GM10847 (cell line): ENCODE results near the gene RBM12.

Experiments
- POLR2A ChIP-seq: IDR thresholded peaks from 2 replicates; pipeline ENCODE4 v1.6.1; 2011; ENCODE audit not compliant: insufficient read length; ENCODE audit errors: extremely low read depth

Gene RBM12

DNA sequence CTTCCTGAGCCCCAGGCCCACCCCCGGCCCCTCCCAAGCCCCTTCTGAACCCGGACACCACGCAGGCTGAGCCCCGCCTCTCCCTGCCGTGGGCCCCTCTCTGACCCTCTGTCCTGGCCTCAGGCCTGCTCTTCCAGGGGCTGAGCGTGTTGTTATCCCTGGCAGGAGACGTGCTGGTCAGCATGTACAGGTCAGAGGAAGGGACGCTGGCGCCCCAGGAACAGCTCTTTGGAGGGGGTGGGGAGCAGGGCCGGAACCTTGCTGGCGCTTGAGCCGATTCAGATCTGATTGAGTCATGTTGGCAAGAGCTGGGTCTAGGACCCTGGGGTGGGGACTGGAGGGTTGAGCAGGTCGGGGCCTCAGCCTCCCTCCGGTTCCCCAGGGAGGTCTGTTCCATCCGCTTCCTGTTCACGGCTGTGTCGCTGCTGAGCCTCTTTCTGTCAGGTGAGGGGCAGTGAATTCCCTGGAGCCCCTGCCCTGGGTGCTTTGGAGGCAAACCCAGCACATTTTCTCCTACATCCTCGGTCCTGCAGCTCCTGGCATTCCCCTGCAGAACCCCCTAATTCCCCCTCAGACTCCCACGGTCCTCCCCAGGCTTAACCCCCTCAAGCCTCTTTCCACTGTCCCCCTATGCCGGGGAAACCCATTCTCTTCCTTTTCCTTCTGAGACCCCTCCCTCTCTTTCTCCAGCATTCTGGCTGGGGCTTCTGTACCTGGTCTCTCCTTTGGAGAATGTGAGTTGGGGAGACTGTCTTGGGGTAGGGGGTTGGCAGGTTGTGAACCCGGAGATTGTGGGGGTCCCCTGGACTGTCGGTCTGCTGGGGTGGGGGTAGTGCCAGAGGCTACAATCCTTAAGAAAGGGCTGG lies 47.1 kb downstream of the RBM12 start:
- no peak for TF ChIP-seq POLR2A

DNA sequence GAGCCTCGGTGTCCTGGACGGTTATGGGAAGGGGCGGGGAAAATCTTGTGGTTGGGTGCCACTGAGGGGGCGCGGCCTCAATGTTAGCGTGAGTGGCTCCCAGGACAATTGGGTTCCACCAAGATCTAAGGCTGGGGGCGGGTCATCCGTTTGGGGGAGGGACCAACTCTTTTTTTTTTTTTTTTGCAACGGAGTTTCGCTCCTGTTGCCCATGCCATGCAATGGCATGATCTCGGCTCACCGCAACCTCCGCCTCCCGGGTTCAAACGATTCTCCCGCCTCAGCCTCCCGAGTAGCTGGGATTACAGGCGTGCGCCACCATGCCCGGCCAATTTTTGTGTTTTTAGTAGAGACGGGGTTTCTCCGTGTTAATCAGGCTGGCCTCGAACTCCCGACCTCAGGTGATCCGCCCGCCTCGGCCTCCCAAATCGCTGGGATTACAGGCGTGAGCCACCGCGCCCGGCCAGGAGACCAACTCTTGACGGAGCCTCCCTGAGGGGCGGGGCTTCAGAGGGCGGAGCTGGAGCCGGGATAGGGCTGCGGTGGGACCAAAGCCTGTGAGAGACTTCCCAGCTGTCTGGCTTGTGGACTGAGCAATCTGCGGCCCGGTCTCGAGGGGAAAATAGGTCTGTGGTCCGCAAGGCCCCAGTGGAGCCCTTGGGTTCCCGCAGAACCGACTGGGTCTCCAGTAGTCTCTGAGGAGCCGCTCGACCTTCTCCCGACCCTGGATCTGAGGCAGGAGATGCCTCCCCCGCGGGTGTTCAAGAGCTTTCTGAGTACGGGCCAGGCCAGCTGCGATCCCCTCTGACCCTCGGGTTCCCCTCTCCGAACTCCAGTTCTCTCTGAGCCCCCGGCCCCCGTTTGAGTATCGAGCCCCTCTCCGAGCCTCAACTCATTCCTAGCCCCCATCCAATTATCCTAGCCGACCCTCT lies 48.0 kb downstream of the RBM12 start:
- no peak for TF ChIP-seq POLR2A

DNA sequence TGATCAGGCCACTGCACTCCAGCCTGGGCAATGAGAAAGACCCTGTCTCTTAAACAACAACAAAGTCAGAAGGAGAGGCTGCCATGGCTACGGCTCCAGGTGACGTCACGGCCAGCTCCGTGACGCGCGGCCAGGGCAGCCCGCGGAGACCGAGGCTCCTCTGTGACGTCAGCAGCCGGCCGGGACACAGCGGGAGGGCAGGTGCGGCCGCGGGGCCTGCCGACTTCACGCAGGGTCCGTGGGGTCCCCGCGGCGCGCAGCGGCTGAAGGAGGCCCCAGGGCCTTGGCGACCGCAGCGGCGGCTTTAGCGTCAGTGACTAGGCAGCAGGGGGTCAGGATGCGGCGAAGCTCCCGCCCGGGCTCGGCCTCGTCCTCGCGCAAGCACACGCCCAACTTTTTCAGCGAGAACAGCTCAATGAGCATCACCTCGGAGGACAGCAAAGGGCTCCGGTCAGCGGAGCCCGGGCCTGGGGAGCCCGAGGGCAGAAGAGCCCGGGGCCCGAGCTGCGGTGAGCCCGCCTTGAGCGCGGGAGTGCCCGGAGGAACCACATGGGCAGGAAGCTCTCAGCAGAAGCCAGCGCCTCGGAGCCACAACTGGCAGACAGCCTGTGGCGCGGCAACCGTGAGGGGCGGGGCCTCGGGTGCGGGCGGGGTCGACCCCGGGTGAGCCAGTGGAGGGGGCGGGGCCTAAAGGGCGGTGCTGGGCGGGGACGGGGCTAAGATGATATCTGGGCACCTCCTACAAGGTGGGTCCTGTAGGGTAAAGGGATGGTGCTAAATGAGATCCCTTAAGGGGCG lies 48.8 kb downstream of the RBM12 start, which contains the start of gene SPAG4:
Gene SPAG4 (plus strand): TSS at position 163 of the 798 bp plus-strand sequence. CDS start 175 bp downstream, at position 338.
- TF ChIP-seq POLR2A, result peak; percentile 57

GRCh38 chr20:35611482-35611881 lies 53.2 kb downstream of the RBM12 start:
- no peak for TF ChIP-seq POLR2A

GRCh38 chr20:35610833-35611427 lies 53.8 kb downstream of the RBM12 start:
- TF ChIP-seq POLR2A, result no peak

- TF ChIP-seq POLR2A, result no peak
Observed at GRCh38 chr20:35607003-35607735, 57.5 kb downstream of the RBM12 start.

- TF ChIP-seq POLR2A, result no peak
Observed at GRCh38 chr20:35606127-35606526, 58.6 kb downstream of the RBM12 start.

DNA sequence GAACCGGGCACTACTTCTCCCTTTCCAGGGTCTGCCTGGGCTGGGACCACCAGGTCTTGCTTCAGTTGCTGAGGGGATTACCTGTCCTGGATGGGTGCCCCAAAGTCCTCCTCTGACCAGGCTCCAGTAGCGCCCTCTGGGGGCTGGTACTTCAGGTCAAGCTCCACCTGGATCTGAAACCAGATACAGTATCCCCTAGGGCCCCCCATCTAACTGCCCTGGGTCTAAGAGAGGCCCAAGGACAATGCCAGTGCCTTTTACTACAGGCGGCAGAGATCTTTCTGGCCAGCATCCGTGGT lies 60.3 kb downstream of the RBM12 start:
- no peak for TF ChIP-seq POLR2A

DNA sequence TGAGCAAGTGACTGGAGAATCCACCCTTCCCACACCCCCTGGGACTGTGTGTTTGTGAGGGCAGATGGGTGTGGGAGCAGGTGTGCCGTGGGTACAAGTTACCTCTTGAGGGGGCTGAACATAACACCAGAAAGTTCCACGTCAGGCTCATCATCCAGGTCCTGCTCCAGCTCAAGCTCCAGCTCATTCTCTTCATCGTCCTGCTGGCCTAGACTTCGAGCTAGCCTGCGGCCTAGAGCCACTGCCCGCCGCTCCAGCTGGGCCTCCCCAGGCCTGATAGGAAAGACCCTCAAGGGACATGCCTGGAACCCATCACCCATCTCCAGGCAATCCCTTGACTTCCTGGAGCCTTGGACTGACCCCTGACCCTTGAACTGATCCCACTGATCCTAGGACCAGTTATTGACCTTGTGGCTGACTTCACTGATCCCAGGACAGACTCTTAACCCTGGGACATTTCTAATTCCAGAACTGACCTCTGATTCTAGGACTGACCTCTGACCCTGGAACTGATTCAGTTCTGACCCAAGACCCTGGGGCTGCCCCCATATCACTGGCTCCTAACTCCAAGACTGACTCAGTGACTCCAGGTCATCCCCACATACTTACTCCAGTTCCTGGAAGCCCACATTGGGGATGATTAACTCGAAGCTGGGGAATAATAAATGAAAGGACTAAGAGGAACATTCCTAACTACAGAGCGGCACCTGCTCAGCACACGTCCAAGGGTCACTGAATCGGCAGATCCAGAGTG lies 60.8 kb downstream of the RBM12 start:
- TF ChIP-seq POLR2A, result no peak

DNA sequence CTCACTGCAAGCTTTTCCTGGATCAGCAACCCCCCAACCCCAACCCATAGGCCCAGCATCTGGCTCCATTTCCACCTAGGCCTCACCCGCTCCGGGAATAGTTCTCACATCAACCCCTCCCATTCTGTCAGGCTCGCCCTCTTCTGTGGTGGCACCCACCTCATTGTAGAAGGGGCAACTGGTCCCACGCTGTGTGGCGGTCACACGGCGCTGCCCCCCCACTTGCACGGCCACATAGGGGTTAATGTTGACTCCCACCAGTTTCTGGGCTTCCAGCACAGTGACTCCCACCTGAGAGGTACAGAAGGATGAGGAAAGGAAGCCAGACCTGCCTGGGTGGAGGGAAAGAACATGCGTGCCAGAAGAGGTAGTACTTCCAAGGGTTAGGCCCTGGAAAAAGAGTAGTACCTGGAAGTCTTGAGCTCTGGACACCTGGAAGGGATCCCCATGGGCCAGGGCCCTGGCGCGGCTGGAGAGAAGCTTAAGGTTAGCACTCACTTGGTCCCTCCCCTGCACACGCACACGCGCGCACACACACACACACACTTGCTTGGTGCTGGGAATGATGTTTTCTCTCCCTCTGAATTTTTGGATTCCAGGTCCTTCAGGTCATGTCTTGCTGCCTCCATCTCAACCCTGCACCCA lies 61.7 kb downstream of the RBM12 start:
- no peak for TF ChIP-seq POLR2A

GRCh38 chr20:35601990-35602389 lies 62.7 kb downstream of the RBM12 start:
- TF ChIP-seq POLR2A, result no peak

DNA sequence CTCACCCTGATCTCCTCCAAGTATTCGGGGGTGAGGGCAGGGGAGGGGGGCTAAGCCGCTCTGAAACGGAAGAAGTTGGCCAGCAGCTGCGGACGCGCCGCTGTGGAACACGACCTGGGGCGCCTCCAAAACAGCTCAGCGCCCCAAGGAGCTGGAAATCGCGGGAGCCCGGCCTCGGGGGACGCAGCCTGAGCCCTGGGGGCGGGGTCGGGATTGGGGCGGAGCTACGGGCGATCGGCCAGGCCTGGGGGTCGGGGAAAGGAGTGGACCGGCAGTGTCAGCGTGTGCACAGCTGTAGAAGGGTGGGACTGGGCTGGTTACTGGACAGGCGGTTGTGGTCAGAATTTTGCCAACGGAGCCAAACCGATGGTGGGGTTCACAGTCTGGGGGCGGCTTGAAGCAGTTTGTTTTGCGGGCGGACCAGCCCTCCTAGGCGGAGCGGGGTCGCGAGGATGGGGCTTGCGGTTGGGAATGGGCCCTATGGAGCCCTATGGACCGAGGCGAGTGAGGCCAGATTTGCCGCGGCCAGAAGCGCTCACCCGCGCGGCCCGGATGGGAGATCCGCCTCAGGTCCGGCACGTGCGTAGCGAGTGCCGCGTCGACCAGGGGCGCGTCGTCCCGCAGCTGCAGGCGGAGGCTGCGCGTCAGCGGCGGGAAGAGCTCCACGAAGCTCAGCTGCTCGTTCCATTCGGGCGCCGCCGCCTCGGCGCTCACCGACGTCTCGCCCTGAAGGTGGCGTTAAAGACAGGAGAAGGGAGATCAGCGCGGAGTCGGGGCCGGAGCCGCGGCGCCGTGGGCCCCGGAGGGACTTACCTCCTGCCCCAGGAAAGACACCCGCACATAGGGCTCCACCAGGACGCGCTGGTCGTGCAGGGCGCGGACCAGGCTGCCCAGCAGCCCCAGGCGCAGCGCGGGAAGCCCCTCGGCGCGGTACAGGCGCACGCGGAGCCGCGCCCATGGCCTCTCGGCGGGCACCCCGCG lies 63.4 kb downstream of the RBM12 start:
- TF ChIP-seq POLR2A, result no peak
